AG09309 (cell line): ENCODE data around the gene SLC25A1.
A peak's percentile ranks its signal among the peaks of the same experiment; 100 is the strongest.

Experiments used
- DNase-seq: peaks from one replicate; pipeline ENCODE4 v3.0.0-alpha.2; 2010; ENCODE audit warnings: low read depth
- H3K4me3 ChIP-seq: 2 replicates; pipeline ENCODE4 v1.5.1; 2011; ENCODE audit warnings: mild to moderate bottlenecking, low read depth, low read length, moderate library complexity; ENCODE audit not compliant: control insufficient read depth
- CTCF ChIP-seq: IDR thresholded peaks from 2 replicates; pipeline ENCODE4 v1.5.1; 2011; ENCODE audit warnings: mild to moderate bottlenecking, low read depth, low read length, inconsistent platforms; ENCODE audit not compliant: insufficient read depth, control insufficient read depth; ENCODE audit errors: missing control alignments

SLC25A1 gene

GRCh38 chr22:19146215-19146968 lies 32.1 kb downstream of the SLC25A1 start:
- no peak for TF ChIP-seq CTCF
- no peak for DNase-seq
- H3K4me3 ChIP-seq, result no peak overlapping the region

- peak overlapping the region; percentile 82 for H3K4me3 ChIP-seq
- no peak for DNase-seq
- no peak for TF ChIP-seq CTCF
Measured at GRCh38 chr22:19143967-19144400, 34.6 kb downstream of the SLC25A1 start.

- no peak overlapping the region for H3K4me3 ChIP-seq
- no peak for TF ChIP-seq CTCF
- DNase-seq, result no peak
Measured at GRCh38 chr22:19143212-19143611, 35.3 kb downstream of the SLC25A1 start.

- H3K4me3 ChIP-seq, result no peak overlapping the region
- TF ChIP-seq CTCF, result no peak
- DNase-seq, result no peak
Measured at GRCh38 chr22:19142394-19142793, 36.1 kb downstream of the SLC25A1 start.

- no peak for TF ChIP-seq CTCF
- H3K4me3 ChIP-seq, result no peak overlapping the region
- no peak for DNase-seq
Measured at GRCh38 chr22:19139974-19140373, 38.6 kb downstream of the SLC25A1 start.

- no peak for TF ChIP-seq CTCF
Measured at GRCh38 chr22:19139001-19139356, 39.6 kb downstream of the SLC25A1 start.

More at GRCh38 chr22:19139001-19139356, 39.6 kb downstream of the SLC25A1 start:
- no peak for DNase-seq
- no peak overlapping the region for H3K4me3 ChIP-seq
